Epithelial cell of proximal tubule (primary cell): ENCODE results near the gene TNFRSF11A. TPM values are rescaled to one million over a fixed set of nuclear protein-coding genes. Genes with fewer than 3 reads are reported as not detected.

Source experiments
- DNase-seq: peaks from one replicate; pipeline ENCODE4 v3.0.0-alpha.2; 2011; ENCODE audit warnings: low read depth
- H3K4me3 ChIP-seq: 2 replicates; pipeline ENCODE4 v1.5.1; 2011; ENCODE audit warnings: low read depth, mild to moderate bottlenecking, low read length
- total RNA-seq: library from RNA; depleted of rRNA; stranded (reverse); fragments of >200 nt; gene quantifications from 2 replicates; pipeline ENCODE4 v1.2.3, GENCODE V29; 2015
- TF ChIP-seq, protein P1 (sequence below): conservative IDR thresholded peaks from 2 replicates; pipeline ENCODE4 v1.5.1; 2012; ENCODE audit warnings: low read depth, mild to moderate bottlenecking, low read length

The TNFRSF11A gene
- total RNA-seq, 1 donor from 2014 or later, result 4.2 TPM

DNA sequence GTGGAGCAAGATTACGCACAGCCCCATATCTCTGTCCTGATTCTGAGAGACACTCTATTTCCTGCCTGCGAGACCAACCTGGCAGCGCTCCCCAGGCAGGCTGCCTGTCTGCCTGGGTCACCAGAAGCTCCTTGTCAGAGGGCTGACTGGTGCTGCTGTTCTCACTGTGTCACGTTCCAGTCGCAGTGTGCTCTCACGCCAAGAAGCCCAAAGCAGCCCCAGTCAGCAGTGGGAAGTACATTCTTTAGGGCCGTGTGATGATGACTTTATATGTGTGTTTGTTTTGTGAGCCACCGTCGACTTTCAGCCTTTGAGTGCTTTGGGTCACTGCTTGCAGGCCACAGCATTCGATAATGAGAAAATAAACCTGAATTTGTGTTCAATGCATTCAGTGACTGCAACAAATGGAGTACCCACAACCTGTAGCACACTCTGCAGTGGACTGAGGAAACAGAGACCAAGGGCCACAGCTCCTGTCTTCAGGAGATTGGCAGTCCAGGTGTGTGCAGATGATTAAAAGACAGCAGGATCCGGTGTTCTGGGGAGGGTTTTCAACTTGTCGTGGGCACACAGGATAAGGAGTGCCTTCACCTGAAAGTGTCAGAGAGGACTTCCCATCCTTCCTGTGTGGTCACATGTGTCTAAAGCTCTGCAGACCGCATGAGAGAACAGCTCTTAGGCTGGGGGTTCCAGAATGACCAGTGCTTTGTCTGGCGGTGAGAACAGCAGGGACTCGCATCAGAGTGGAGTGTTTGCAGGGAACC lies 4.8 kb downstream of the TNFRSF11A start:
- no peak for DNase-seq
- TF ChIP-seq, protein P1, sequence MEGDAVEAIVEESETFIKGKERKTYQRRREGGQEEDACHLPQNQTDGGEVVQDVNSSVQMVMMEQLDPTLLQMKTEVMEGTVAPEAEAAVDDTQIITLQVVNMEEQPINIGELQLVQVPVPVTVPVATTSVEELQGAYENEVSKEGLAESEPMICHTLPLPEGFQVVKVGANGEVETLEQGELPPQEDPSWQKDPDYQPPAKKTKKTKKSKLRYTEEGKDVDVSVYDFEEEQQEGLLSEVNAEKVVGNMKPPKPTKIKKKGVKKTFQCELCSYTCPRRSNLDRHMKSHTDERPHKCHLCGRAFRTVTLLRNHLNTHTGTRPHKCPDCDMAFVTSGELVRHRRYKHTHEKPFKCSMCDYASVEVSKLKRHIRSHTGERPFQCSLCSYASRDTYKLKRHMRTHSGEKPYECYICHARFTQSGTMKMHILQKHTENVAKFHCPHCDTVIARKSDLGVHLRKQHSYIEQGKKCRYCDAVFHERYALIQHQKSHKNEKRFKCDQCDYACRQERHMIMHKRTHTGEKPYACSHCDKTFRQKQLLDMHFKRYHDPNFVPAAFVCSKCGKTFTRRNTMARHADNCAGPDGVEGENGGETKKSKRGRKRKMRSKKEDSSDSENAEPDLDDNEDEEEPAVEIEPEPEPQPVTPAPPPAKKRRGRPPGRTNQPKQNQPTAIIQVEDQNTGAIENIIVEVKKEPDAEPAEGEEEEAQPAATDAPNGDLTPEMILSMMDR, result no peak
- no peak overlapping the region for H3K4me3 ChIP-seq

DNA sequence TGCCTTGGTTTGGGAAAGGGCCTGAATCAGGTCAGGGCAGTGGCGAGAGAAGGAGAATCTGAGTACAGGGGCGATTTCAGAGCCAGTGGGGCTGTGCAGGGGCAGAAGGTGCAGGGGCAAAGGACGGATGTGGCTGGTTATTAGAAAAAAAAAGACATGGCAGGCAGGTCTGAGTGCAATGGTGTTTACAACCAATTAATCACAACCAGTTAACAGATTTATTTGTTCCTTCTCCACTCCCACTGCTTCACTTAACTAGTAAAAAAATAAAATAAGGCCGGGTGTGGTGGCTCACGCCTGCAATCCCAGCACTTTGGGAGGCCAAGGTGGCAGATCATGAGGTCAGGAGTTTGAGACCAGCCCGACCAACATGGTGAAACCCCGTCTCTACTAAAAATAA lies 5.5 kb downstream of the TNFRSF11A start:
- TF ChIP-seq, protein P1, result no peak
- DNase-seq, result no peak
- H3K4me3 ChIP-seq, result no peak overlapping the region

DNA sequence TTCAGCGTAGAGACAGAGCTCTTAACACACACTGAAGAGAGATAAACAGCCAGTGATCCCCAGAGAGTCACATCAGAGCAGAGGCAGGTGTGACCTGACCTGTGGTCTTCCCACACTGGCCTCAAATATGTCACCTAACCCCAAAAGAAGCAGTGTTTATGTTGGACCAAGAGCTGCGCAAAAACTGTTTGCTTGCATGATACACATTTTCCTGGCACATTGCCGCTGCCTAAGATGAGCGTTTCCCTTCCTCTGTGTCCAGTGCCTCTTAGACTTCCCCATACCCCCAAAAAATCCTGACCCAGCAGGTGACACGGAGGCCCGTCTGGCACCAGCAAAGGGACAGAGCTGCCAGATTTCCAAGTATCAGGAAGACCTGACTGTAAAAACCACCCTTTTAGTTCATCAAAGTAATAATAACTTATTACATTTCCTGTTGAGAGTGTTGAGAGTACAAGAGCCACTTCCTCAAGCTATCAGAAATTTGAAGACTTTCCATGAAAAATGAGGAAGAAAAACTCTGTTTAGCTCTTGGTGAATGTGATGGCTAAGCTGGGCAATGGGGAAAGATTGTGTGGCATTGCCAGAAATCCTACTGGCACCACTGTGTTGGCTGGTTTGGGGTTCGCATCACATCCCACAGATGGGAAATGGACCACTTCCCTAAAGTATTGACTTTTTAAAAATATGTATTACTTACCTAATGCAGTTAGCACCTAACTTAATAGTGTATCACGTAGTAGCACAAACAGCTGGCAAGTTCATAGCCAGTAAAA lies 6.7 kb downstream of the TNFRSF11A start:
- H3K4me3 ChIP-seq, result no peak overlapping the region
- DNase-seq, result no peak
- TF ChIP-seq, protein P1, result no peak

DNA sequence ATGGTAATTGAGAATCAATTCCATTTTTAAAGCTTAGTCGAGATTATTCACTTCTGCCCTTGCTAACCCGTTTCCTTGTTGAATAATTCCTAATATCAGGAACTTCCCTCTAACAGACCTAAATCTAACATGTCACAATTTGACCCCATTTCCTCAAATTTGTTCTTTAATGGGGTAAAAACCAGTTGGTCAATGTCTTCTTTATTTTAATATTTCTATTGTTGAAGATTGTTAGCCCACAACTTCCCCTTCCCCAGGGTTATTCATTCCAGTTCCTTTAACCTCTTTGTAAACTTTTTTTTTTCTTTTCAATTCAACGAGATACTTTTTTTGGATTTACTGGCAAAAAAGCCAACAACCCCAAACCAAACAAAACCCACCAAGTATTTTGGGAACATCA lies 7.3 kb downstream of the TNFRSF11A start:
- no peak for DNase-seq
- TF ChIP-seq, protein P1, result no peak
- no peak overlapping the region for H3K4me3 ChIP-seq

DNA sequence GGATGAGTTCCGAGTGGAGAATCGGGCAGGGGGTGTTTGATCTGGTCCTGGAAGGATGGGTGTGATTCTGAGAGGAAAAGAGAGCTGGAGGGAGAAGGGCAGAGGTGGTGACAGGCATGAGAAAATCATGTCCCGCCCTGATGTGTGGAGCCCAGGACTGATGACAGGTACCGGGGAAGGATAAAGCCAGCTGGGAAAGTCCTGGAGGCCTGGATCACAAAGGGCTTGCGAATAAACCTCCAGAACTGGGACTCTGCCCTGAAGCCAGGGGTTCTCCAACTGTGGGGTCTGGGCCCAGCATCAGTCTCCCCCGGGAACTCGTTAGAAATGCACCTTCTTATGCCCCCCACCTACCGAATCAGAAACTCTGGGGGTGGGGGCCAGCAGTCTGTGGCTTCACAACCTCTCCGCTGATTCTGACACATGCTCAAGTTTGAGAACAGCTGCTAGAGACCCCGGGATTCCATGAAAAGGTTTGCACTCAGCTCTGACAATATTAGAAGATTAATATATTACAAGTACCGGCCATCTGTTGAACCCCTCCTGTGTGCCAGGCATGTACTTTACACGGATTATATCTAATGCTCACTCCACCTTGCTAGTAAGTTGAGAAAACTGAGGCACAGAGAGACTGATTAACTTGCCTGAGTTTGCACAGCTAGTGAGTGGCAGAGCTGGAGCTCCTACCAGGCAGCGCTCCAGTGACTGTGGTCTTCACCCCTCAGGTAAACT lies 8.0 kb downstream of the TNFRSF11A start:
- no peak for DNase-seq
- TF ChIP-seq, protein P1, result no peak
- no peak overlapping the region for H3K4me3 ChIP-seq

DNA sequence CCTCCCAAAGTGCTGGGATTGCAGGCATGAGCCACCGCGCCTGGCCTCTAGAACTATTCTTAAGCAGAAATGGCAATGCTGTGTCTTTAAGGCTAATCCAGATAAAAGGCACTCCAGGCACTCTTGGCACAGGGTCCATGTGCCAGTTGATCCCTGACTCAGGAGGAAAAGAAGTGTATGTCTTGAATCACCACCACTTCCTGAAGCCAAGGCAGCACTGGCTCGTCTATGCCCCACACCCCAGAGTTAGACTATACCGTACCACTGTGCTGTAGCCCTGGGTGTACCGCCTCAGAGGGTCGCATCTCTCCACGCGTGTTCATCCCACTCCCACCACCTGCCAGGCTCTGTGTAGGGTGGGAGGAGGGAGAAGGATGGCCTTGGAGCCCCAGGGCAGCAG lies 9.0 kb downstream of the TNFRSF11A start:
- H3K4me3 ChIP-seq, result no peak overlapping the region
- TF ChIP-seq, protein P1, result no peak
- no peak for DNase-seq
